SK-N-SH (cell line): Measurements from ENCODE around the gene PSMA6. TPM values are rescaled to one million over a fixed set of nuclear protein-coding genes. Genes with fewer than 3 reads are reported as not detected.

Experiments
- CTCF ChIA-PET: fragments of 300-600, 350-600 bp; formaldehyde crosslinking; extraction: SDS; loops from one replicate; lab custom pipeline; 2021; lab: Yijun Ruan, JAX
- POLR2A ChIA-PET: fragments of 350-600 bp; sonication (Branson Sonifier 250); formaldehyde crosslinking; extraction: SDS; loops from one replicate; lab custom pipeline; 2020; ENCODE audit warnings: antibody characterized with exemption, inconsistent platforms; lab: Yijun Ruan, JAX
- DNase-seq: peaks from one replicate; pipeline ENCODE4 v3.0.0; 2012
- H2AFZ ChIP-seq: fragments of 200-600 bp; sonication (generic); 2 replicates; pipeline ENCODE4 v1.8.1; 2016; ENCODE audit warnings: antibody characterized with exemption, mild to moderate bottlenecking, low read depth
- H3F3A ChIP-seq: fragments of 200-600 bp; sonication (generic); replicated peaks from 2 replicates; pipeline ENCODE3; 2016; ENCODE audit warnings: antibody characterized with exemption, mild to moderate bottlenecking; ENCODE audit not compliant: insufficient read depth
- H3K27ac ChIP-seq, 2 experiments: fragments of 200-500 bp in 1 of 2; fragments of 200-600 bp in 1 of 2; sonication (Bioruptor generic) in 1 of 2; sonication (generic), shearing (Covaris generic) in 1 of 2; 2 replicates each; pipeline versions ENCODE4 v1.5.1 to v1.6.1; 2014 to 2016; ENCODE audit warnings: low read depth in 2 of 2, inconsistent platforms in 1 of 2, low read length in 1 of 2, mild to moderate bottlenecking in 1 of 2, mixed read lengths in 1 of 2
- H3K27me3 ChIP-seq: fragments of 200-600 bp; sonication (generic), shearing (Covaris generic); 2 replicates; pipeline ENCODE4 v1.6.1; 2016; ENCODE audit warnings: mixed run types; ENCODE audit not compliant: insufficient read depth
- H3K36me3 ChIP-seq, 2 experiments: fragments of 200-500 bp in 1 of 2; fragments of 200-600 bp in 1 of 2; sonication (Bioruptor generic) in 1 of 2; sonication (generic) in 1 of 2; replicated peaks in 1 of 2; 2 replicates each; pipeline versions ENCODE3 to v1.5.1; 2014 to 2016; ENCODE audit warnings: low read length in 1 of 2, mild to moderate bottlenecking in 1 of 2; ENCODE audit not compliant: insufficient read depth in 2 of 2, control insufficient read depth in 1 of 2
- H3K4me1 ChIP-seq, 2 experiments: fragments of 200-500 bp in 1 of 2; fragments of 200-600 bp in 1 of 2; sonication (Bioruptor generic) in 1 of 2; sonication (generic), shearing (Covaris generic) in 1 of 2; 2 replicates each; pipeline versions ENCODE4 v1.5.1 to v1.6.1; 2014 to 2016; ENCODE audit warnings: low read depth in 1 of 2, low read length in 1 of 2, mixed run types in 1 of 2; ENCODE audit not compliant: insufficient read depth in 2 of 2, control insufficient read depth in 1 of 2
- H3K4me2 ChIP-seq: fragments of 200-600 bp; sonication (generic), shearing (Covaris generic); 2 replicates; pipeline ENCODE4 v1.6.1; 2017; ENCODE audit warnings: mixed run types
- H3K4me3 ChIP-seq, 2 experiments: fragments of 200-500 bp in 1 of 2; fragments of 200-600 bp in 1 of 2; sonication (Bioruptor generic) in 1 of 2; sonication (generic), shearing (Covaris generic) in 1 of 2; 2 replicates each; pipeline versions ENCODE4 v1.5.1 to v1.8.1; 2014 to 2016; ENCODE audit warnings: low read depth in 2 of 2, inconsistent platforms in 1 of 2, low read length in 1 of 2, mild to moderate bottlenecking in 1 of 2, mixed read lengths in 1 of 2, moderate library complexity in 1 of 2
- H3K79me2 ChIP-seq: fragments of 200-600 bp; sonication (generic); 2 replicates; pipeline ENCODE4 v1.8.1; 2017; ENCODE audit warnings: mild to moderate bottlenecking; ENCODE audit not compliant: insufficient read depth
- H3K9ac ChIP-seq: fragments of 200-600 bp; sonication (generic); 2 replicates; pipeline ENCODE4 v1.6.1; 2017; ENCODE audit warnings: mixed run types
- H3K9me2 ChIP-seq: fragments of 200-600 bp; sonication (generic); 2 replicates; pipeline ENCODE4 v1.6.1; 2017; ENCODE audit warnings: mixed run types
- H3K9me3 ChIP-seq: fragments of 200-600 bp; sonication (generic); 2 replicates; pipeline ENCODE4 v1.6.1; 2017; ENCODE audit warnings: mixed run types, mild to moderate bottlenecking, moderate library complexity
- H4K20me1 ChIP-seq: fragments of 200-600 bp; sonication (generic); 2 replicates; pipeline ENCODE4 v1.6.1; 2017; ENCODE audit warnings: mild to moderate bottlenecking, mixed run types; ENCODE audit not compliant: insufficient read depth
- EZH2phosphoT487 ChIP-seq: fragments of 200-600 bp; sonication (generic); IDR thresholded peaks from 2 replicates; pipeline ENCODE4 v1.6.1; 2017; ENCODE audit warnings: low read depth, mixed run types, mild to moderate bottlenecking, antibody characterized with exemption, moderate library complexity, borderline replicate concordance
- FOXM1 ChIP-seq: IDR thresholded peaks from 2 replicates; pipeline ENCODE4 v1.4.0; 2012; ENCODE audit warnings: low read depth, mild to moderate bottlenecking
- GATA2 ChIP-seq: sonication (generic); formaldehyde crosslinking; IDR thresholded peaks from 2 replicates; pipeline ENCODE4 v1.5.0; 2020; ENCODE audit warnings: mild to moderate bottlenecking, missing genetic modification reagents
- IRF3 ChIP-seq: fragments of 150-350 bp; IDR thresholded peaks from 2 replicates; pipeline ENCODE4 v1.6.1; 2016; ENCODE audit warnings: mild to moderate bottlenecking, low read depth, low read length
- JUND ChIP-seq: IDR thresholded peaks from 2 replicates; pipeline ENCODE4 v1.4.0; 2012
- NFIC ChIP-seq: IDR thresholded peaks from 2 replicates; pipeline ENCODE4 v1.4.0; 2012; ENCODE audit warnings: borderline replicate concordance
- NRF1 ChIP-seq: IDR thresholded peaks from 2 replicates; pipeline ENCODE4 v1.6.1; 2012; ENCODE audit warnings: low read depth, mild to moderate bottlenecking, low read length
- POLR2AphosphoS5 ChIP-seq: IDR thresholded peaks from 2 replicates; pipeline ENCODE4 v1.6.1; 2012; ENCODE audit warnings: low read depth, low read length
- RCOR1 ChIP-seq: fragments of 150-350 bp; IDR thresholded peaks from 2 replicates; pipeline ENCODE4 v1.6.1; 2017; ENCODE audit warnings: antibody characterized with exemption, low read length
- REST ChIP-seq: IDR thresholded peaks from 2 replicates; pipeline ENCODE4 v1.6.1; 2012; ENCODE audit warnings: mild to moderate bottlenecking, low read depth, low read length, moderate library complexity
- RFX5 ChIP-seq: IDR thresholded peaks from 2 replicates; pipeline ENCODE4 v1.6.1; 2012; ENCODE audit warnings: mild to moderate bottlenecking, improper control_type of control experiment, low read length
- SIN3A ChIP-seq: IDR thresholded peaks from 2 replicates; pipeline ENCODE4 v1.6.1; 2012; ENCODE audit warnings: low read depth, mild to moderate bottlenecking, low read length, moderate library complexity, borderline replicate concordance
- TAF1 ChIP-seq: IDR thresholded peaks from 2 replicates; pipeline ENCODE4 v1.6.1; 2012; ENCODE audit warnings: low read depth, mild to moderate bottlenecking, low read length, moderate library complexity, borderline replicate concordance
- TCF12 ChIP-seq: IDR thresholded peaks from 2 replicates; pipeline ENCODE4 v1.4.0; 2012
- TEAD4 ChIP-seq: IDR thresholded peaks from 2 replicates; pipeline ENCODE4 v1.4.0; 2012; ENCODE audit warnings: mild to moderate bottlenecking, borderline replicate concordance; ENCODE audit not compliant: insufficient read depth
- USF1 ChIP-seq: IDR thresholded peaks from 2 replicates; pipeline ENCODE4 v1.4.0; 2012; ENCODE audit warnings: low read depth, borderline replicate concordance
- YY1 ChIP-seq: IDR thresholded peaks from 2 replicates; pipeline ENCODE4 v1.4.0; 2012; ENCODE audit warnings: low read depth, mild to moderate bottlenecking
- ZBTB33 ChIP-seq: IDR thresholded peaks from 2 replicates; pipeline ENCODE4 v1.4.0; 2012; ENCODE audit warnings: low read depth, borderline replicate concordance
- WGBS: methylation state at CpG from one replicate; pipeline ENCODE4 v1.1.6; 2017; ENCODE audit warnings: low lambda C conversion rate; 5-methylcytosine and 5-hydroxymethylcytosine counted together
- polyA plus RNA-seq, 3 experiments: library from polyadenylated mRNA; depleted of rRNA; stranded (reverse); fragments of >200 nt; gene quantifications; 2 replicates each; pipeline ENCODE4 v1.2.3, GENCODE V29; 2012

Gene PSMA6
- polyA plus RNA-seq, 1 of the 3 experiments (the other 2 are of a cell fraction) = 174 TPM

- POLR2A ChIA-PET = no interaction called here
- WGBS = 82% methylated on average over 4 of the region's 4 CpGs
Measured at GRCh38 chr14:35250319-35250718, 41.9 kb upstream of the PSMA6 start.

More at GRCh38 chr14:35250319-35250718, 41.9 kb upstream of the PSMA6 start:
- Histone ChIP-seq H3K4me3 (no peak overlapping the region), H3K27me3 (no peaks in the 10 kb centered on the region), H3K9me3 (no peaks in the 10 kb centered on the region), H2AFZ (no peak overlapping the region), H3K36me3 (no peaks in the 10 kb centered on the region), H3K9ac (no peak overlapping the region), H3K27ac (no peak overlapping the region), H3F3A (no peaks in the 10 kb centered on the region), H3K9me2 (no peaks in the 10 kb centered on the region), H3K79me2 (no peaks in the 10 kb centered on the region), H3K4me2 (no peak overlapping the region), H3K4me1 (no peaks in the 10 kb centered on the region), H4K20me1 (no peaks in the 10 kb centered on the region)
- DNase-seq = no peak
- TF ChIP-seq YY1 (no peak), EZH2phosphoT487 (no peak), RFX5 (no peak), TEAD4 (no peak), TCF12 (no peak), USF1 (no peak), FOXM1 (no peak), NRF1 (no peak), TAF1 (no peak), ZBTB33 (no peak), JUND (no peak), IRF3 (no peak), POLR2AphosphoS5 (no peak), NFIC (no peak), GATA2 (CRISPR knock-in tag) (no peak), RCOR1 (no peak), SIN3A (no peak), REST (no peak)
- CTCF ChIA-PET = interaction anchor here (0.6 to 1.2 kb wide), 4 partner anchors 15 to 652 kb away, joined by 3 to 4 read pairs (median 3); no protein-coding TSS in a partner anchor
